Calu3 (cell line): Measurements from ENCODE around the gene PRKAG2. TPM values are rescaled to one million over a fixed set of nuclear protein-coding genes. Genes with fewer than 3 reads are reported as not detected.

Experiments used
- BruUV-seq: library from RNA; stranded (reverse); fragments of 400-500 nt; replicated peaks from 2 replicates; lab custom pipeline; 2021; lab: Mats Ljungman, UMichigan
- CTCF ChIA-PET: fragments of 300-600 bp; sonication (Branson Sonifier 250); formaldehyde crosslinking; loops from one replicate; lab custom pipeline; 2022; ENCODE audit warnings: antibody characterized with exemption; lab: Charles Lee
- DNase-seq: peaks from one replicate; pipeline ENCODE4 v3.0.0; 2022
- H3K27ac Mint-ChIP-seq: one replicate; pipeline ENCODE4 v1.8.0; 2022; ENCODE audit warnings: mixed read lengths; ENCODE audit not compliant: unreplicated experiment
- H3K27me3 Mint-ChIP-seq: one replicate; pipeline ENCODE4 v1.8.0; 2022; ENCODE audit warnings: mixed read lengths; ENCODE audit not compliant: unreplicated experiment
- H3K36me3 Mint-ChIP-seq: one replicate; pipeline ENCODE4 v1.8.0; 2022; ENCODE audit warnings: mild to moderate bottlenecking, moderate library complexity, mixed read lengths; ENCODE audit not compliant: insufficient read depth, unreplicated experiment
- H3K4me1 Mint-ChIP-seq: one replicate; pipeline ENCODE4 v1.8.0; 2022; ENCODE audit warnings: mild to moderate bottlenecking, low read depth, mixed read lengths; ENCODE audit not compliant: unreplicated experiment
- H3K4me3 Mint-ChIP-seq: one replicate; pipeline ENCODE4 v1.8.0; 2022; ENCODE audit warnings: mild to moderate bottlenecking, low read depth, moderate library complexity, mixed read lengths; ENCODE audit not compliant: unreplicated experiment
- H3K9me3 Mint-ChIP-seq: one replicate; pipeline ENCODE4 v1.8.0; 2022; ENCODE audit warnings: low read depth, mixed read lengths; ENCODE audit not compliant: unreplicated experiment
- CTCF ChIP-seq: fragments of 200-600 bp; IDR thresholded peaks from one replicate; pipeline ENCODE4 v1.8.0; 2022; ENCODE audit warnings: antibody characterized with exemption; ENCODE audit not compliant: unreplicated experiment
- intact Hi-C: fragments of 100-400 bp; cut with micrococcal nuclease; formaldehyde crosslinking; loops from one replicate; pipeline ENCODE4 v1.10.0; 2022; ENCODE audit not compliant: unreplicated experiment
- total RNA-seq: library from RNA; stranded (reverse); gene quantifications from 2 replicates; pipeline ENCODE4 v1.2.3, GENCODE V29; 2022

The PRKAG2 gene
- total RNA-seq, 1 experiment from 2014 or later = 22.4 TPM

GRCh38 chr7:151614019-151614418 lies 262.9 kb downstream of the PRKAG2 start:
- intact Hi-C loops = no loop called here
- Mint-ChIP-seq H3K9me3 (no peaks in the 10 kb centered on the region), H3K4me3 (no peak overlapping the region), H3K4me1 (no peaks in the 10 kb centered on the region), H3K27me3 (no peaks in the 10 kb centered on the region), H3K36me3 (no peaks in the 10 kb centered on the region), H3K27ac (no peak overlapping the region)
- BruUV-seq = no TSS peak
- CTCF ChIA-PET = no interaction called here
- DNase-seq = no peak
- TF ChIP-seq CTCF = no peak

DNA sequence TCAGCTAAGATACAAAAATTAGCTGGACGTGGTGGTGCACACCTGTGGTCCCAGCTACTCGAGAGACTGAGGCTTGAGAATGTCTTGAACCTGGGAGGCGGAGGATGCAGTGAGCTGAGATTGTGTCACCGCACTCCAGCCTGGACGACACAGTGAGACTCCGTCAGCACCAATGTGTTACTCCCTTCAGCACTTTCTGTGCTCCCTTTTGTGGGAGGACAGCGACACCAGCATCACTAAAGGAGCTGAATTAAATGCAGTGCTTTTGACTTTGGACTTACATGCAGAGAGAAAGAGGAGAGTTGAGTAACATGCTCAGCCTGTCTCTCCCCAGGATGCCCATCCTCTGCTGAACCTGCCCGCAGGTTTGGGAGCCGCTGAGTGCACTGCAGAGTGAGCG lies 265.0 kb downstream of the PRKAG2 start:
- Mint-ChIP-seq H3K4me1 (peaks cover 15% of the 10 kb centered on the region), H3K9me3 (no peaks in the 10 kb centered on the region), H3K27ac (no peak overlapping the region), H3K4me3 (no peak overlapping the region), H3K27me3 (no peaks in the 10 kb centered on the region), H3K36me3 (no peaks in the 10 kb centered on the region)
- no peak for DNase-seq
- BruUV-seq = no TSS peak
- TF ChIP-seq CTCF = no peak
- CTCF ChIA-PET = no interaction called here
- intact Hi-C loops = no loop called here

- Mint-ChIP-seq H3K4me1 (peaks cover 15% of the 10 kb centered on the region), H3K4me3 (no peak overlapping the region), H3K27me3 (no peaks in the 10 kb centered on the region), H3K36me3 (no peaks in the 10 kb centered on the region), H3K9me3 (no peaks in the 10 kb centered on the region), H3K27ac (no peak overlapping the region)
- intact Hi-C loops = no loop called here
- CTCF ChIA-PET = no interaction called here
- no peak for TF ChIP-seq CTCF
- no peak for DNase-seq
- no TSS peak for BruUV-seq
These were observed 265.9 kb downstream of the PRKAG2 start for GRCh38 chr7:151611041-151611440.

GRCh38 chr7:151608031-151608551 lies 268.8 kb downstream of the PRKAG2 start:
- Mint-ChIP-seq H3K27me3 (no peaks in the 10 kb centered on the region), H3K4me1 (peaks cover 20% of the 10 kb centered on the region), H3K4me3 (no peak overlapping the region), H3K9me3 (peaks cover 3% of the 10 kb centered on the region), H3K36me3 (no peaks in the 10 kb centered on the region), H3K27ac (peak overlapping the region; percentile 8)
- DNase-seq = no peak
- intact Hi-C loops = no loop called here
- CTCF ChIA-PET = no interaction called here
- TF ChIP-seq CTCF = no peak
- BruUV-seq = no TSS peak
